Measurements from ENCODE around the gene PLEKHG1.

DNA sequence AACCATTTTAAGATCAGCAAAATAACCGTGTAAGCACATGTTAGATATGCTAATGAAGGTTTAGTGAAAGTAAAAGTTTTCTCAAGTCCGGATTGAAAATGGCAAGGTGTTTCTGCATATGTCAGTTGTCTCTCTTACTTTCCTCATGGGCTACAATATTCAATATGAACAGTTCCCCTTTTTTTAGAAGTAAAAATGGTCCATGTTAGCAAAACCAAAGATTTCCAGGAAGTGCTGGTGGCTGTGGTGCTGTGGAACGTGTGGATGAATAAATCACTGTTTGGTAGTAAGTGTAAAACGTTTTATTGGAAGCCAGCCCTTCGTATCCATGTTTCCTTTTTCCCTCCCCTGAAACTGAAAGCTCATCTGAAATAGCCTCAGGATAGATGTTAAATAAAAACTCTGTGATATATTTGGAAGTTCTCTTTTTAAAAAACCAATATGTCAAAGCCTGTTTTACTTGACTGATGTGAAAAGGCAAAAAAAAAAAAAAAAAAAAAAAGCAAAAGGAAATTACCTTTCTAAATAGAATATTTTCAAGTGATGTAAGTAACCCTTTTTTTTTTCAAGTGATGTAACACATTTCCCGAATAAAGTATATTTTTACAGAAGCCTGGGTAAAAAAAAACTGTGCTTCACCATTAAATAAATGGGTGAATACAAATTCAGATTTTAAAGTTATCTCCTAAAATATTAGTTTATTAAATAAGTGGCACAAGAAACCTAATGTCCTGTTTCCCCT, 41.9 kb downstream of the PLEKHG1 start:
- TF ChIP-seq, protein P1, sequence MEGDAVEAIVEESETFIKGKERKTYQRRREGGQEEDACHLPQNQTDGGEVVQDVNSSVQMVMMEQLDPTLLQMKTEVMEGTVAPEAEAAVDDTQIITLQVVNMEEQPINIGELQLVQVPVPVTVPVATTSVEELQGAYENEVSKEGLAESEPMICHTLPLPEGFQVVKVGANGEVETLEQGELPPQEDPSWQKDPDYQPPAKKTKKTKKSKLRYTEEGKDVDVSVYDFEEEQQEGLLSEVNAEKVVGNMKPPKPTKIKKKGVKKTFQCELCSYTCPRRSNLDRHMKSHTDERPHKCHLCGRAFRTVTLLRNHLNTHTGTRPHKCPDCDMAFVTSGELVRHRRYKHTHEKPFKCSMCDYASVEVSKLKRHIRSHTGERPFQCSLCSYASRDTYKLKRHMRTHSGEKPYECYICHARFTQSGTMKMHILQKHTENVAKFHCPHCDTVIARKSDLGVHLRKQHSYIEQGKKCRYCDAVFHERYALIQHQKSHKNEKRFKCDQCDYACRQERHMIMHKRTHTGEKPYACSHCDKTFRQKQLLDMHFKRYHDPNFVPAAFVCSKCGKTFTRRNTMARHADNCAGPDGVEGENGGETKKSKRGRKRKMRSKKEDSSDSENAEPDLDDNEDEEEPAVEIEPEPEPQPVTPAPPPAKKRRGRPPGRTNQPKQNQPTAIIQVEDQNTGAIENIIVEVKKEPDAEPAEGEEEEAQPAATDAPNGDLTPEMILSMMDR (IDR thresholded peaks at IDR 0.05; ENCODE audit: low read depth, low read length), result no peak
- no peak for TF ChIP-seq EZH2phosphoT487 (IDR thresholded peaks at IDR 0.05; ENCODE audit: low read depth)

Data from OCI-LY3 (cell line).